ENCODE measurements around the gene MAFF. TPM values are rescaled to one million over a fixed set of nuclear protein-coding genes. Genes with fewer than 3 reads are reported as not detected.

The MAFF gene
- total RNA-seq, 2 experiments from 2014 or later = 8.5 to 8.6 TPM

GRCh38 chr22:38207898-38208432, 6.2 kb downstream of the MAFF start:
- H3K27ac Mint-ChIP-seq = no peak overlapping the region
- no peak for DNase-seq
- peaks cover 25% of the 10 kb centered on the region for H3K4me1 Mint-ChIP-seq
- no peaks in the 10 kb centered on the region for H3K27me3 Mint-ChIP-seq
- H3K36me3 Mint-ChIP-seq = peaks cover 4% of the 10 kb centered on the region
- H3K4me3 Mint-ChIP-seq = no peak overlapping the region
- H3K9me3 Mint-ChIP-seq = no peaks in the 10 kb centered on the region

- Mint-ChIP-seq H3K9me3 (no peaks in the 10 kb centered on the region), H3K27ac (no peak overlapping the region), H3K36me3 (peaks cover 5% of the 10 kb centered on the region), H3K4me3 (no peak overlapping the region), H3K4me1 (peaks cover 26% of the 10 kb centered on the region), H3K27me3 (no peaks in the 10 kb centered on the region)
- DNase-seq = no peak
Measured at GRCh38 chr22:38208551-38208968, 6.8 kb downstream of the MAFF start.

- Mint-ChIP-seq H3K36me3 (peaks cover 20% of the 10 kb centered on the region), H3K27me3 (no peaks in the 10 kb centered on the region), H3K9me3 (no peaks in the 10 kb centered on the region), H3K4me3 (no peak overlapping the region), H3K4me1 (peaks cover 13% of the 10 kb centered on the region), H3K27ac (no peak overlapping the region)
- DNase-seq = no peak
Measured at GRCh38 chr22:38211556-38211955, 9.8 kb downstream of the MAFF start.

GRCh38 chr22:38212442-38212841, 10.6 kb downstream of the MAFF start:
- no peak for DNase-seq
- Mint-ChIP-seq H3K27me3 (no peaks in the 10 kb centered on the region), H3K4me1 (peaks cover 13% of the 10 kb centered on the region), H3K36me3 (peaks cover 21% of the 10 kb centered on the region), H3K4me3 (no peak overlapping the region), H3K27ac (no peak overlapping the region), H3K9me3 (no peaks in the 10 kb centered on the region)

GRCh38 chr22:38213319-38213989, 11.7 kb downstream of the MAFF start:
- no peak for DNase-seq
- H3K36me3 Mint-ChIP-seq = peaks cover 21% of the 10 kb centered on the region
- no peaks in the 10 kb centered on the region for H3K27me3 Mint-ChIP-seq
- H3K4me3 Mint-ChIP-seq = no peak overlapping the region
- no peaks in the 10 kb centered on the region for H3K9me3 Mint-ChIP-seq
- H3K4me1 Mint-ChIP-seq = peaks cover 19% of the 10 kb centered on the region
- no peak overlapping the region for H3K27ac Mint-ChIP-seq

- Mint-ChIP-seq H3K9me3 (no peaks in the 10 kb centered on the region), H3K27ac (no peak overlapping the region), H3K36me3 (peaks cover 21% of the 10 kb centered on the region), H3K4me1 (peaks cover 20% of the 10 kb centered on the region), H3K27me3 (no peaks in the 10 kb centered on the region), H3K4me3 (no peak overlapping the region)
- no peak for DNase-seq
Measured at GRCh38 chr22:38213990-38214301, 12.2 kb downstream of the MAFF start.

- no peaks in the 10 kb centered on the region for H3K27me3 Mint-ChIP-seq
- H3K4me1 Mint-ChIP-seq = peaks cover 26% of the 10 kb centered on the region
- no peak overlapping the region for H3K27ac Mint-ChIP-seq
- no peaks in the 10 kb centered on the region for H3K9me3 Mint-ChIP-seq
- peak; percentile 59 for DNase-seq
- H3K36me3 Mint-ChIP-seq = peaks cover 21% of the 10 kb centered on the region
- no peak overlapping the region for H3K4me3 Mint-ChIP-seq
Measured at GRCh38 chr22:38214302-38215056, 12.7 kb downstream of the MAFF start.

GRCh38 chr22:38215156-38216038, 13.6 kb downstream of the MAFF start:
- Mint-ChIP-seq H3K27ac (no peak overlapping the region), H3K36me3 (peaks cover 18% of the 10 kb centered on the region), H3K4me1 (peaks cover 21% of the 10 kb centered on the region), H3K27me3 (no peaks in the 10 kb centered on the region), H3K9me3 (no peaks in the 10 kb centered on the region), H3K4me3 (no peak overlapping the region)
- DNase-seq = no peak

GRCh38 chr22:38218661-38219622, 17.1 kb downstream of the MAFF start:
- peaks cover 16% of the 10 kb centered on the region for H3K4me1 Mint-ChIP-seq
- peaks cover 16% of the 10 kb centered on the region for H3K36me3 Mint-ChIP-seq
- no peak overlapping the region for H3K4me3 Mint-ChIP-seq
- H3K27ac Mint-ChIP-seq = peak overlapping the region; percentile 35
- H3K9me3 Mint-ChIP-seq = no peaks in the 10 kb centered on the region
- peak; percentile 26 for DNase-seq
- no peaks in the 10 kb centered on the region for H3K27me3 Mint-ChIP-seq

- H3K27ac Mint-ChIP-seq = no peak overlapping the region
- H3K4me3 Mint-ChIP-seq = no peak overlapping the region
- H3K4me1 Mint-ChIP-seq = peaks cover 16% of the 10 kb centered on the region
- no peaks in the 10 kb centered on the region for H3K27me3 Mint-ChIP-seq
- H3K9me3 Mint-ChIP-seq = no peaks in the 10 kb centered on the region
- DNase-seq = no peak
- peaks cover 16% of the 10 kb centered on the region for H3K36me3 Mint-ChIP-seq
Measured at GRCh38 chr22:38219632-38220031, 17.8 kb downstream of the MAFF start.

- Mint-ChIP-seq H3K27ac (no peak overlapping the region), H3K36me3 (peaks cover 12% of the 10 kb centered on the region), H3K4me3 (no peak overlapping the region)
Measured at GRCh38 chr22:38220163-38220562, 18.4 kb downstream of the MAFF start.

GRCh38 chr22:38220653-38221386, 19.0 kb downstream of the MAFF start:
- H3K27ac Mint-ChIP-seq = peak overlapping the region; percentile 60

More at GRCh38 chr22:38220163-38220562, 18.4 kb downstream of the MAFF start:
- no peak for DNase-seq
- no peaks in the 10 kb centered on the region for H3K9me3 Mint-ChIP-seq
- no peaks in the 10 kb centered on the region for H3K27me3 Mint-ChIP-seq
- H3K4me1 Mint-ChIP-seq = peaks cover 16% of the 10 kb centered on the region

GRCh38 chr22:38221407-38221806, 19.6 kb downstream of the MAFF start:
- Mint-ChIP-seq H3K36me3 (peaks cover 3% of the 10 kb centered on the region), H3K4me1 (peaks cover 16% of the 10 kb centered on the region), H3K27me3 (no peaks in the 10 kb centered on the region), H3K4me3 (no peak overlapping the region), H3K27ac (peak overlapping the region; percentile 60), H3K9me3 (no peaks in the 10 kb centered on the region)
- DNase-seq = no peak

More at GRCh38 chr22:38220653-38221386, 19.0 kb downstream of the MAFF start:
- H3K36me3 Mint-ChIP-seq = peaks cover 5% of the 10 kb centered on the region
- no peaks in the 10 kb centered on the region for H3K9me3 Mint-ChIP-seq
- no peak overlapping the region for H3K4me3 Mint-ChIP-seq
- peaks cover 16% of the 10 kb centered on the region for H3K4me1 Mint-ChIP-seq
- no peak for DNase-seq
- H3K27me3 Mint-ChIP-seq = no peaks in the 10 kb centered on the region
